HCT116 (cell line): Measurements from ENCODE around the gene DNPH1. TPM values are rescaled to one million over a fixed set of nuclear protein-coding genes. Genes with fewer than 3 reads are reported as not detected.

ENCODE experiments used
- ATAC-seq: fragments of 200-7000 bp; cut with Tn5 transposase; 2 replicates; pipeline ENCODE4 v1.9.1; 2020; ENCODE audit warnings: mild to moderate bottlenecking, moderate library complexity
- BruUV-seq: library from RNA; stranded (reverse); fragments of 400-500 nt; replicated peaks from 2 replicates; lab custom pipeline; 2021; lab: Mats Ljungman, UMichigan
- CTCF ChIA-PET: fragments of 300-600 bp; sonication (Branson Sonifier 250); formaldehyde crosslinking; loops from one replicate; lab custom pipeline; 2021; ENCODE audit warnings: antibody characterized with exemption; lab: Charles Lee
- POLR2A ChIA-PET: fragments of 300-600, 350-600 bp; sonication (Branson Sonifier 250); formaldehyde crosslinking; loops from one replicate; lab custom pipeline; 2021; ENCODE audit warnings: antibody characterized with exemption; lab: Charles Lee
- RAD21 ChIA-PET, 2 experiments: fragments of 300-600 bp; sonication (Branson Sonifier 250); formaldehyde crosslinking; loops; one replicate each; lab custom pipeline; 2023; ENCODE audit warnings: low total read pairs in 2 of 2; ENCODE audit not compliant: uncharacterized antibody in 2 of 2, unreplicated experiment in 2 of 2, low non-redundant PET in 1 of 2; lab: Charles Lee
- DNase-seq: peaks from one replicate; pipeline ENCODE4 v3.0.0-alpha.2; 2010; ENCODE audit warnings: low read depth, low spot score
- H2AFZ ChIP-seq: fragments of 200-600 bp; shearing (Covaris generic), sonication (generic); 2 replicates; pipeline ENCODE4 v1.6.1; 2017; ENCODE audit warnings: low read depth, mixed run types, mixed read lengths, antibody characterized with exemption, low read length; ENCODE audit not compliant: poor library complexity, severe bottlenecking
- H3K27ac ChIP-seq: 2 replicates; pipeline ENCODE4 v1.5.1; 2012; ENCODE audit warnings: low read depth, low read length
- H3K27me3 ChIP-seq: fragments of 200-600 bp; sonication (generic); 2 replicates; pipeline ENCODE4 v1.6.1; 2016; ENCODE audit warnings: mixed run types, low read length, mixed read lengths; ENCODE audit not compliant: insufficient read depth
- H3K36me3 ChIP-seq, 2 experiments: fragments of 200-500 bp in 1 of 2; fragments of 200-600 bp in 1 of 2; sonication (Bioruptor generic) in 1 of 2; sonication (generic) in 1 of 2; 2 replicates each; pipeline versions ENCODE4 v1.5.1 to v1.6.1; 2014 to 2016; ENCODE audit warnings: low read length in 2 of 2, inconsistent platforms in 1 of 2, mixed read lengths in 1 of 2, mixed run types in 1 of 2; ENCODE audit not compliant: insufficient read depth in 2 of 2, control insufficient read depth in 1 of 2
- H3K4me1 ChIP-seq, 2 experiments: fragments of 200-600 bp in 1 of 2; sonication (generic) in 1 of 2; 2 replicates each; pipeline versions ENCODE4 v1.5.1 to v1.6.1; 2012 to 2017; ENCODE audit warnings: low read length in 2 of 2, inconsistent platforms in 1 of 2, mild to moderate bottlenecking in 1 of 2, mixed read lengths in 1 of 2, mixed run types in 1 of 2, moderate library complexity in 1 of 2; ENCODE audit not compliant: insufficient read depth in 2 of 2, control insufficient read depth in 1 of 2
- H3K4me2 ChIP-seq: fragments of 200-600 bp; sonication (generic); 2 replicates; pipeline ENCODE4 v1.6.1; 2017; ENCODE audit warnings: mixed run types, low read length, mixed read lengths
- H3K4me3 ChIP-seq, 2 experiments: fragments of 200-600 bp in 1 of 2; sonication (generic) in 1 of 2; replicated peaks in 1 of 2; 2 replicates each; pipeline ENCODE4 v1.5.1; 2011 to 2016; ENCODE audit warnings: low read length in 2 of 2, control low read depth in 1 of 2, low read depth in 1 of 2, mild to moderate bottlenecking in 1 of 2, mixed read lengths in 1 of 2, mixed run types in 1 of 2
- H3K79me2 ChIP-seq: fragments of 200-600 bp; sonication (generic); 2 replicates; pipeline ENCODE4 v1.6.1; 2017; ENCODE audit warnings: mild to moderate bottlenecking, mixed run types, low read length, moderate library complexity, mixed read lengths; ENCODE audit not compliant: insufficient read depth
- H3K9ac ChIP-seq: fragments of 200-600 bp; sonication (generic); 2 replicates; pipeline ENCODE4 v1.6.1; 2016; ENCODE audit warnings: low read length, mixed read lengths
- H3K9me2 ChIP-seq: fragments of 200-600 bp; sonication (generic), shearing (Covaris generic); 2 replicates; pipeline ENCODE4 v1.6.1; 2017; ENCODE audit warnings: mixed run types, mild to moderate bottlenecking, moderate library complexity; ENCODE audit not compliant: insufficient read depth
- H3K9me3 ChIP-seq, 2 experiments: fragments of 200-500 bp in 1 of 2; fragments of 200-600 bp in 1 of 2; sonication (Bioruptor generic) in 1 of 2; sonication (generic) in 1 of 2; 2 replicates each; pipeline ENCODE4 v1.6.1; 2014 to 2017; ENCODE audit warnings: low read length in 2 of 2, mixed read lengths in 2 of 2, inconsistent platforms in 1 of 2, low read depth in 1 of 2, mild to moderate bottlenecking in 1 of 2, mixed run types in 1 of 2, moderate library complexity in 1 of 2; ENCODE audit not compliant: control insufficient read depth in 1 of 2, insufficient read depth in 1 of 2
- H4K20me1 ChIP-seq: fragments of 200-600 bp; sonication (generic), shearing (Covaris generic); 2 replicates; pipeline ENCODE4 v1.6.1; 2017; ENCODE audit warnings: mixed run types, mild to moderate bottlenecking, moderate library complexity; ENCODE audit not compliant: insufficient read depth
- ATF3 ChIP-seq: IDR thresholded peaks from 2 replicates; pipeline ENCODE4 v1.6.1; 2012
- CBX3 ChIP-seq: IDR thresholded peaks from 2 replicates; pipeline ENCODE4 v1.6.1; 2012; ENCODE audit warnings: low read depth
- CEBPB ChIP-seq: IDR thresholded peaks from 2 replicates; pipeline ENCODE4 v1.6.1; 2012; ENCODE audit warnings: low read depth
- EGR1 ChIP-seq: IDR thresholded peaks from 2 replicates; pipeline ENCODE4 v1.6.1; 2012; ENCODE audit warnings: low read depth
- ELF1 ChIP-seq: IDR thresholded peaks from 2 replicates; pipeline ENCODE4 v1.6.1; 2012; ENCODE audit warnings: low read depth, borderline replicate concordance
- EZH2 ChIP-seq: fragments of 200-600 bp; sonication (generic); IDR thresholded peaks from 2 replicates; pipeline ENCODE4 v1.6.1; 2017; ENCODE audit warnings: antibody characterized with exemption, mixed run types
- EZH2phosphoT487 ChIP-seq: fragments of 200-600 bp; IDR thresholded peaks from 2 replicates; pipeline ENCODE4 v1.6.1; 2018; ENCODE audit warnings: antibody characterized with exemption, borderline replicate concordance
- FOSL1 ChIP-seq: IDR thresholded peaks from 2 replicates; pipeline ENCODE4 v1.6.1; 2012; ENCODE audit warnings: low read depth
- MAX ChIP-seq: IDR thresholded peaks from 2 replicates; pipeline ENCODE4 v1.6.1; 2012
- POLR2A ChIP-seq: IDR thresholded peaks from 2 replicates; pipeline ENCODE4 v1.7.0; 2011; ENCODE audit warnings: borderline replicate concordance; ENCODE audit not compliant: insufficient read depth, insufficient read length; ENCODE audit errors: extremely low read depth
- RAD21 ChIP-seq: IDR thresholded peaks from 2 replicates; pipeline ENCODE4 v1.6.1; 2012; ENCODE audit warnings: low read depth, mild to moderate bottlenecking
- SIN3A ChIP-seq: IDR thresholded peaks from 2 replicates; pipeline ENCODE4 v1.6.1; 2012; ENCODE audit warnings: low read depth
- SP1 ChIP-seq: IDR thresholded peaks from 2 replicates; pipeline ENCODE4 v1.6.1; 2012; ENCODE audit warnings: low read depth
- SRF ChIP-seq: IDR thresholded peaks from 2 replicates; pipeline ENCODE4 v1.6.1; 2012; ENCODE audit warnings: low read depth
- YY1 ChIP-seq: IDR thresholded peaks from 2 replicates; pipeline ENCODE4 v1.6.1; 2011; ENCODE audit warnings: low read length, low read depth, moderate library complexity, mild to moderate bottlenecking; ENCODE audit not compliant: insufficient replicate concordance; ENCODE audit errors: extremely low read depth
- ZBTB33 ChIP-seq: IDR thresholded peaks from 2 replicates; pipeline ENCODE4 v1.6.1; 2011; ENCODE audit warnings: mild to moderate bottlenecking, low read length, moderate library complexity; ENCODE audit not compliant: insufficient replicate concordance; ENCODE audit errors: extremely low read depth
- ZFX ChIP-seq: fragments of 450-650 bp; IDR thresholded peaks from 2 replicates; pipeline ENCODE4 v1.6.1; 2017
- ZNF274 ChIP-seq: fragments of 200-500 bp; sonication (Bioruptor generic); IDR thresholded peaks from 2 replicates; pipeline ENCODE4 v1.6.1; 2014; ENCODE audit warnings: mild to moderate bottlenecking, low read depth, low read length, inconsistent platforms
- intact Hi-C: fragments of 100-400 bp; cut with micrococcal nuclease; formaldehyde crosslinking; loops from 2 replicates; pipeline ENCODE4 v1.10.0; 2022
- total RNA-seq: library from RNA; stranded (reverse); gene quantifications from one replicate; pipeline ENCODE4 v1.2.1, GENCODE V29; 2021; ENCODE audit not compliant: unreplicated experiment

The DNPH1 gene
- total RNA-seq, 1 experiment from 2014 or later = 117 TPM

- CTCF ChIA-PET = interaction anchor here (1.1 kb wide), 1 partner anchor 9 kb away, joined by 3 read pairs; no protein-coding TSS in a partner anchor
Measured at GRCh38 chr6:43254138-43254817, 25.0 kb upstream of the DNPH1 start.

More at GRCh38 chr6:43254138-43254817, 25.0 kb upstream of the DNPH1 start:
- H3K79me2 ChIP-seq = no peaks in the 10 kb centered on the region
- BruUV-seq = no TSS peak
- H3K9ac ChIP-seq = no peak overlapping the region
- no peak for DNase-seq
- ChIA-PET RAD21 (no interaction called here), POLR2A (no interaction called here)
- H3K4me2 ChIP-seq = no peak overlapping the region
- TF ChIP-seq ZFX (no peak), CBX3 (no peak), MAX (no peak), SRF (no peak), RAD21 (no peak), YY1 (no peak), ZBTB33 (no peak), SIN3A (no peak), POLR2A (no peak), EZH2phosphoT487 (no peak), ELF1 (no peak), SP1 (no peak), ZNF274 (no peak), CEBPB (no peak), EZH2 (no peak), FOSL1 (no peak), EGR1 (no peak), ATF3 (no peak)
- no peaks in the 10 kb centered on the region for H3K4me1 ChIP-seq
- no peaks in the 10 kb centered on the region for H3K9me2 ChIP-seq
- ATAC-seq = no peak
- no peak overlapping the region for H3K4me3 ChIP-seq
- no peaks in the 10 kb centered on the region for H3K9me3 ChIP-seq
- peaks cover 4% of the 10 kb centered on the region; the same call in 1 of the 2 replicates for H3K27me3 ChIP-seq
- no peak overlapping the region for H2AFZ ChIP-seq
- intact Hi-C loops = no loop called here
- no peak overlapping the region for H3K27ac ChIP-seq
- no peaks in the 10 kb centered on the region; a peak in 1 of 4 replicates for H3K36me3 ChIP-seq
- H4K20me1 ChIP-seq = no peaks in the 10 kb centered on the region
